PFSK-1 (cell line): ENCODE results near the gene RIIAD1.

Source experiments
- FOXP2 ChIP-seq: optimal IDR thresholded peaks from 2 replicates; pipeline ENCODE3; 2011; ENCODE audit warnings: borderline replicate concordance, control low read depth, inconsistent platforms; ENCODE audit not compliant: insufficient read depth; ENCODE audit errors: extremely low read length, extremely low read depth
- POLR2AphosphoS5 ChIP-seq: IDR thresholded peaks from 2 replicates; pipeline ENCODE4 v1.6.1; 2012; ENCODE audit warnings: low read depth, mild to moderate bottlenecking, control low read depth, low read length, moderate library complexity
- SIN3A ChIP-seq: IDR thresholded peaks from 2 replicates; pipeline ENCODE4 v1.6.1; 2012; ENCODE audit warnings: mild to moderate bottlenecking, low read length, moderate library complexity, borderline replicate concordance; ENCODE audit not compliant: insufficient read depth
- TAF1 ChIP-seq: IDR thresholded peaks from 2 replicates; pipeline ENCODE4 v1.6.1; 2012; ENCODE audit warnings: low read length, control low read depth, borderline replicate concordance; ENCODE audit not compliant: insufficient read depth
- TF ChIP-seq, protein P1 (sequence below), 2 experiments: IDR thresholded peaks; 2 replicates each; pipeline versions ENCODE4 v1.6.1 to v1.8.0; 2011 to 2012; ENCODE audit warnings: low read depth in 2 of 2, low read length in 2 of 2, control low read depth in 1 of 2, inconsistent platforms in 1 of 2, mild to moderate bottlenecking in 1 of 2, moderate library complexity in 1 of 2; ENCODE audit not compliant: insufficient read depth in 1 of 2

DNA sequence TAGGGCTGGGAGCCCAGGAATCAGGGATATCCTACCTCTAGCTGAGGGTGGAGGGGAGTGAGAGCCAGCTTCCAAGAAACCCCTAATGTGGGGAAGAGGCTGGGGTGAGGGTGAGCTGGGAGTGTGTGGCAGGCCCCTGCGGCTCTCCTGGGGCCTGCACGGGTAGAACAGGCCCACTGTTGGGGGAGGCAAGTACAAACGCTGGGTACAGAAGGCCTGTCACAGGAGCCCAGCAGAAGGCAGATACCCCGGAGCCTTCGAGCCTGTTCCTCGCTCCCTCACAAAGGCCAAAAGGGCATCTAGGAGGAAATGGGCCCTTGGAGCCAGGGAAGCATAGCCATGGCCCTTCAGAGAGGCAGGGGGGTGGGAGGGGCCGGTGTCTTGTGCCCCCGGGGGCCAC is 18.4 kb upstream of the RIIAD1 start:
- TF ChIP-seq POLR2AphosphoS5 (no peak), SIN3A (no peak), TAF1 (no peak), FOXP2 (no peak)
- TF ChIP-seq, protein P1, sequence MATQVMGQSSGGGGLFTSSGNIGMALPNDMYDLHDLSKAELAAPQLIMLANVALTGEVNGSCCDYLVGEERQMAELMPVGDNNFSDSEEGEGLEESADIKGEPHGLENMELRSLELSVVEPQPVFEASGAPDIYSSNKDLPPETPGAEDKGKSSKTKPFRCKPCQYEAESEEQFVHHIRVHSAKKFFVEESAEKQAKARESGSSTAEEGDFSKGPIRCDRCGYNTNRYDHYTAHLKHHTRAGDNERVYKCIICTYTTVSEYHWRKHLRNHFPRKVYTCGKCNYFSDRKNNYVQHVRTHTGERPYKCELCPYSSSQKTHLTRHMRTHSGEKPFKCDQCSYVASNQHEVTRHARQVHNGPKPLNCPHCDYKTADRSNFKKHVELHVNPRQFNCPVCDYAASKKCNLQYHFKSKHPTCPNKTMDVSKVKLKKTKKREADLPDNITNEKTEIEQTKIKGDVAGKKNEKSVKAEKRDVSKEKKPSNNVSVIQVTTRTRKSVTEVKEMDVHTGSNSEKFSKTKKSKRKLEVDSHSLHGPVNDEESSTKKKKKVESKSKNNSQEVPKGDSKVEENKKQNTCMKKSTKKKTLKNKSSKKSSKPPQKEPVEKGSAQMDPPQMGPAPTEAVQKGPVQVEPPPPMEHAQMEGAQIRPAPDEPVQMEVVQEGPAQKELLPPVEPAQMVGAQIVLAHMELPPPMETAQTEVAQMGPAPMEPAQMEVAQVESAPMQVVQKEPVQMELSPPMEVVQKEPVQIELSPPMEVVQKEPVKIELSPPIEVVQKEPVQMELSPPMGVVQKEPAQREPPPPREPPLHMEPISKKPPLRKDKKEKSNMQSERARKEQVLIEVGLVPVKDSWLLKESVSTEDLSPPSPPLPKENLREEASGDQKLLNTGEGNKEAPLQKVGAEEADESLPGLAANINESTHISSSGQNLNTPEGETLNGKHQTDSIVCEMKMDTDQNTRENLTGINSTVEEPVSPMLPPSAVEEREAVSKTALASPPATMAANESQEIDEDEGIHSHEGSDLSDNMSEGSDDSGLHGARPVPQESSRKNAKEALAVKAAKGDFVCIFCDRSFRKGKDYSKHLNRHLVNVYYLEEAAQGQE (IDR thresholded peaks at IDR 0.05; ENCODE audit: insufficient read depth in 1 of 2, low read depth in 2 of 2, low read length in 2 of 2), result no peak
